B cell (primary cell): Measurements from ENCODE around the gene BHLHE40.
"Not testable (repeated sequence)": the region's sequence is repeated elsewhere in the genome, so short reads cannot be mapped to it uniquely, and the experiment has no call there.

Experiments
- EZH2 ChIP-seq: IDR thresholded peaks from 2 replicates; pipeline ENCODE4 v1.6.1; 2012; ENCODE audit warnings: borderline replicate concordance, low read depth, mild to moderate bottlenecking, moderate library complexity, low read length; ENCODE audit not compliant: insufficient read depth, poor library complexity, severe bottlenecking
- TF ChIP-seq, protein P1 (sequence below): fragments of 200-600 bp; IDR thresholded peaks from one replicate; pipeline ENCODE4 v1.8.0; 2022; ENCODE audit warnings: antibody characterized with exemption, mild to moderate bottlenecking

DNA sequence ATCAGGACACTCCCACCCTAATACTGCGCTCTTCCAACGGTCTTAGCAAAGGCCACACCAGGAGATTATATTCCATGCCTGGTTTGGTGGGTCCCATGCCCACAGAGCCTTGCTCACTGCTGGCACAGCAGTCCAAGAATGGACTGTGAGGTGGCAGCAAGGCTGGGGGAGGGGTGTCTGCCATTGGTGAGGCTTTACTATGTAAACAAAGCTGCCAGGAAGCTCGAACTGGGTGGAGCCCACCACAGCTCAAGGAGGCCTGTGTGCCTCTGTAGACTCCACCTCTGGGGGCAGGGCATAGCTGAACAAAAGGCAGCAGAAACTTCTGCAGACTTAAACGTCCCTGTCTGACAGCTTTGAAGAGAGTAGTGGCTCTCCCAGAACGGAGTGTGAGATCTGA lies 13.2 kb upstream of the BHLHE40 start:
- TF ChIP-seq, protein P1, sequence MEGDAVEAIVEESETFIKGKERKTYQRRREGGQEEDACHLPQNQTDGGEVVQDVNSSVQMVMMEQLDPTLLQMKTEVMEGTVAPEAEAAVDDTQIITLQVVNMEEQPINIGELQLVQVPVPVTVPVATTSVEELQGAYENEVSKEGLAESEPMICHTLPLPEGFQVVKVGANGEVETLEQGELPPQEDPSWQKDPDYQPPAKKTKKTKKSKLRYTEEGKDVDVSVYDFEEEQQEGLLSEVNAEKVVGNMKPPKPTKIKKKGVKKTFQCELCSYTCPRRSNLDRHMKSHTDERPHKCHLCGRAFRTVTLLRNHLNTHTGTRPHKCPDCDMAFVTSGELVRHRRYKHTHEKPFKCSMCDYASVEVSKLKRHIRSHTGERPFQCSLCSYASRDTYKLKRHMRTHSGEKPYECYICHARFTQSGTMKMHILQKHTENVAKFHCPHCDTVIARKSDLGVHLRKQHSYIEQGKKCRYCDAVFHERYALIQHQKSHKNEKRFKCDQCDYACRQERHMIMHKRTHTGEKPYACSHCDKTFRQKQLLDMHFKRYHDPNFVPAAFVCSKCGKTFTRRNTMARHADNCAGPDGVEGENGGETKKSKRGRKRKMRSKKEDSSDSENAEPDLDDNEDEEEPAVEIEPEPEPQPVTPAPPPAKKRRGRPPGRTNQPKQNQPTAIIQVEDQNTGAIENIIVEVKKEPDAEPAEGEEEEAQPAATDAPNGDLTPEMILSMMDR, result not testable (repeated sequence)
- not testable (repeated sequence) for TF ChIP-seq EZH2
